Colonic mucosa (tissue), 4 donors: Measurements from ENCODE around the gene SMPD4. TPM values are rescaled to one million over a fixed set of nuclear protein-coding genes. Genes with fewer than 3 reads are reported as not detected.
"Not testable (repeated sequence)": the region's sequence is repeated elsewhere in the genome, so short reads cannot be mapped to it uniquely, and the experiment has no call there.

Experiments used
- DNase-seq: peaks from one replicate; pipeline ENCODE4 v3.0.0-alpha.2; 2020
- H3K27ac ChIP-seq: fragments of 200-600 bp; one replicate; pipeline ENCODE4 v1.8.0; 2021
- H3K27me3 ChIP-seq: fragments of 200-600 bp; one replicate; pipeline ENCODE4 v1.8.0; 2021
- H3K36me3 ChIP-seq: fragments of 200-600 bp; one replicate; pipeline ENCODE4 v1.8.0; 2021
- H3K4me1 ChIP-seq: fragments of 200-600 bp; one replicate; pipeline ENCODE4 v1.8.0; 2021; ENCODE audit warnings: mild to moderate bottlenecking
- H3K4me3 ChIP-seq: fragments of 200-600 bp; one replicate; pipeline ENCODE4 v1.8.0; 2021
- H3K9ac ChIP-seq, 2 donors: one replicate each; pipeline ENCODE4 v1.7.0; 2013; ENCODE audit warnings: control low read depth in 2 of 2, low read depth in 2 of 2, low read length in 2 of 2
- H3K9me3 ChIP-seq: fragments of 200-600 bp; one replicate; pipeline ENCODE4 v1.8.0; 2021
- intact Hi-C: fragments of 100-400 bp; cut with DNase I; formaldehyde crosslinking; loops from one replicate; pipeline ENCODE4 v1.14.1; 2022
- total RNA-seq, 2 donors: library from RNA; stranded (reverse); fragmentation: NEBNext Ultra II Directional in 1 of 2; extraction: Animal tissue kit (Norgen Biotek cat#: 25700) in 1 of 2; gene quantifications; one replicate each; pipeline ENCODE4 v1.2.1, GENCODE V29; 2021
- TF ChIP-seq, protein P1 (sequence below): fragments of 200-600 bp; IDR thresholded peaks from one replicate; pipeline ENCODE4 v1.8.0; 2022; ENCODE audit warnings: antibody characterized with exemption, mild to moderate bottlenecking
- donor health status: healthy.
- donor health status: DM: no; HTN: no; CAD: no.
- donor health status: DM: no; HTN: no; CAD: no.

SMPD4 gene
- total RNA-seq, 2 donors from 2014 or later, result 32.4 to 73.0 TPM

DNA sequence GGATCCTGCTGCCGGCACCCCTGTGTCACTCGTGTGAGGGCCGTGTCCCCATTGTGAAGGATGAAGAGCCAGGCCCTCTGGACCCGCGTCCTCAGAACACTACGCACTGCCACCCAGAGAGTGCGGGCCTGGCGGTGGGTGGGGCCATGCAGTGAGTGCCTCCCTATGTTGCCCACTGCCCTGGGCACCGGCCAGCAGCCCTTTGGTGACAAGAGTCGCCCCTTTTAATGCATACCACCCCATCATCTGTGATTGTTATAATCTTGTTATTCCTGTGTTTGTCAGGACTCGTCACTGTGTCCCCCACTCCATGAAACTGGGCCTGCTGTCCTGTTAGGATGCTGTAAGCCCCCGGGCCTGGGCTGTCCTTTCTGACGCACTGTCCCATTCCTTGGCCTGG is 43.1 kb downstream of the SMPD4 start:
- H3K4me1 ChIP-seq, H3K27me3 ChIP-seq, H3K9me3 ChIP-seq, H3K4me3 ChIP-seq, H3K27ac ChIP-seq, intact Hi-C loops, H3K9ac ChIP-seq, H3K36me3 ChIP-seq, DNase-seq: not testable (repeated sequence)

DNA sequence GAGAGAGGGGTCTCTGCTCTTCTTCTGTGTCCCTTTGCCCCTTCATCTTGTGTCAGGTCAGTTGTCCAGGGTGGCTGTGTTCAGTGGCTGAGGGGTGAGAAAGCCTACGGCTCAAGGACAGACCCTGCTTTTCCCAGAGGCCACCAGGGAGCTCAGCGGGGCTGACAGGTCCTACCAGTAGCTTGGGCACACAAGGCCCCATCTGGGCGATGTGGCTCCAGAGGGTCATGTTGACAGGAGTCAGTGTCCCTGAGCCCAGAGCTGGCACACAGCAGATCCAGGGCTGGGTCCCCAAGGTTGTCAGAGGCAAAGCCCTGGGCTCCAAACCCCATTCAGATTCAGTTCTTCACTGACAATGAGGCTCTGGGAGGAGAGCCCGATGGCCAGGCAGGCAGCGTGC is 44.3 kb downstream of the SMPD4 start:
- H3K27ac ChIP-seq, H3K4me3 ChIP-seq, H3K9me3 ChIP-seq, H3K9ac ChIP-seq, H3K4me1 ChIP-seq, H3K36me3 ChIP-seq, DNase-seq, H3K27me3 ChIP-seq, intact Hi-C loops: not testable (repeated sequence)

DNA sequence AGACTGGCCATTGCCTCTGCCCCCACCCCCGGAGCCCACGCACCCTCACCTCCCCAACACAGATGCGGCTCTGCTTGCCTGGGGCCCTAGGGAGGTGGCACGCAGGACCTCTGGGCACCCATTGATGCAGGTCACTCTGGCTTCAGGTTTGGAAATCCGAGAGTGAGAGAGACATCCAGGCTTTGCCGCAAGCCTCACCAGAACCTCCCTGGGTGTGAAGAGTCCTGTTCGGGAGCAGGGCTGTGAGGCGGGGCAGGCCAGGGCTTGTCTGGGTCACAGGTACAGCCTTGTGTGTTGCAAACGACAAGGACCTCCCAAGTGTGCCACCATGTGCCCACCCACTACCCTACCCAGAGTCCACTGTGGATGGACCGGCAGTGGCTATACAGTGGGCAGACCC is 44.9 kb downstream of the SMPD4 start:
- H3K9ac ChIP-seq, H3K36me3 ChIP-seq, H3K27me3 ChIP-seq, H3K4me3 ChIP-seq, H3K4me1 ChIP-seq, H3K9me3 ChIP-seq, intact Hi-C loops, H3K27ac ChIP-seq, DNase-seq: not testable (repeated sequence)

DNA sequence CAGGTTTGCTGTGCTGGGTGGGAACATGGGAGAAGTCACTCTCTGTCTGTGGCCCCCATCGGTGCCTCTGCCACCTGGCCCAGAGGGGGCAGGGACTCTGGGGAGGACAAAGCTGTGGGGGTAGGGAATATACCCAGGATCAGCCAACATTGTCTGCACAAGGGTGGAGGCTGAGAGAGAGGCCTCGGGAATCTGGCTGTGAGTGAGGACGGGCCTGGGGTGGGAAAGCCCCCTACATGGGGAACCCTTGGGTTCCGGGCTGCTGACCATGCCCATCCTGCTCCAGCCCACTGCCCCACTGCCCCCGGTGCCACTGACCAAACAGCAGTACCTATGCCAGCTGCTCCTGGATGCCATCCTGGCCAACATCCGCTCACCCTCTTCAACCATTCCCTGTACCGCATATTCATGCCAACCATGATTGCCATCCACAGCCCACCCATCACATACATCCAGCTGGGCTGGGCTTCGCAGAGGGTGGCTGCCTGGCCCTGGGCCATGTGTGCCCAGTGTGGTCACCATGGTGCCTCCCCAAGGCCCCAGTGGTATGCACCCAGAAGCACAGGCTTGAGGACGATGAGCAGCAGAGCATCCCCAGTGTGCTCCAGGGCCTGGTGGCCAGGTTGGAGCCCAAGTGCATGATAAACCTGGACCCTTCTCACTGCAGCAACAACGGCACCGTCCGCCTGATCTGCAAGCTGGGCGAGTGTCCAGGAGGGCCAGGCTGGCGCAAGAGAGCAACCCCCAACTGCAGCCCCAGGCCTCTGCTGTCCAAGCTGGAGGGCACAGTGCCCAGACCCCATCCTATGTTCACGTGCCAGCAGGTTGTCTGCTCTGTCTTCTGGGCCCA is 45.5 kb downstream of the SMPD4 start:
- intact Hi-C loops, result no loop called here
- no peaks in the 10 kb centered on the region for H3K9me3 ChIP-seq
- no peaks in the 10 kb centered on the region for H3K27me3 ChIP-seq
- TF ChIP-seq, protein P1, sequence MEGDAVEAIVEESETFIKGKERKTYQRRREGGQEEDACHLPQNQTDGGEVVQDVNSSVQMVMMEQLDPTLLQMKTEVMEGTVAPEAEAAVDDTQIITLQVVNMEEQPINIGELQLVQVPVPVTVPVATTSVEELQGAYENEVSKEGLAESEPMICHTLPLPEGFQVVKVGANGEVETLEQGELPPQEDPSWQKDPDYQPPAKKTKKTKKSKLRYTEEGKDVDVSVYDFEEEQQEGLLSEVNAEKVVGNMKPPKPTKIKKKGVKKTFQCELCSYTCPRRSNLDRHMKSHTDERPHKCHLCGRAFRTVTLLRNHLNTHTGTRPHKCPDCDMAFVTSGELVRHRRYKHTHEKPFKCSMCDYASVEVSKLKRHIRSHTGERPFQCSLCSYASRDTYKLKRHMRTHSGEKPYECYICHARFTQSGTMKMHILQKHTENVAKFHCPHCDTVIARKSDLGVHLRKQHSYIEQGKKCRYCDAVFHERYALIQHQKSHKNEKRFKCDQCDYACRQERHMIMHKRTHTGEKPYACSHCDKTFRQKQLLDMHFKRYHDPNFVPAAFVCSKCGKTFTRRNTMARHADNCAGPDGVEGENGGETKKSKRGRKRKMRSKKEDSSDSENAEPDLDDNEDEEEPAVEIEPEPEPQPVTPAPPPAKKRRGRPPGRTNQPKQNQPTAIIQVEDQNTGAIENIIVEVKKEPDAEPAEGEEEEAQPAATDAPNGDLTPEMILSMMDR, result no peak
- no peak overlapping the region for H3K4me3 ChIP-seq
- no peak overlapping the region for H3K27ac ChIP-seq
- DNase-seq, result no peak
- no peaks in the 10 kb centered on the region for H3K36me3 ChIP-seq
- no peak overlapping the region for H3K9ac ChIP-seq
- H3K4me1 ChIP-seq, result no peaks in the 10 kb centered on the region

DNA sequence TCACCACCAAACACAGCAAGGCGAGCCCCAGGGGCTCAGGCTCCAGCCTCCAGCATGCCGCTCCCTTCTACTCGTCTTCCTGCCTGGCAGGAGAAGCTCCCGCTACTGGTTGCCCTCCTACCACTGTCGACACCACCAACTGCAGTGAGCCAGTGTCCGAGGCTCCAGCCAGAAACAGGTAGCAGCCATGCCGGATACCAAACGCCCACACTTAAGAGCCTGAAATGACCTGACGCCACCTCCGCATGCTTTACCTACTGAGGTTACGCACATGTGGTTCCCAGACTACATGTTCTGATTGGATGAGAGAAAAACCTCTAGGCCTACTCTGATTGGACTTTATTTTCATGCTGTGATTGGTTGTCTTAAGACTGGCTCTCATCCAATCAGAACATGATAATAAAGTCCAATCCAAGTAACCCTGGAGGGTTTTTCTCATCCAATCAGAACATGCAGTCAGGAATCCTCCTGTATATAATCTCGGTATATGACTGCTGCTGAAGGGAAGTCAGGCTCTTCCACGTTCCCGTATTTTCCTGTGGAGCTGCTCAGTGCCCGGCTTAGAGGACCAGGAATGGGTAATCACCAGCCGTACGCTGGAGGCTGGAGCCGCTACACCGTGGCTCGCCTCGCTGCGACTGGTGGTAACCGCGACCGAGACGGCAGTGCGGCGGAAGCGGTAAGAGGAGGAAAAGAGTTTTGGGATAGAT is 52.1 kb downstream of the SMPD4 start, which contains the start of gene POTEF:
Gene POTEF (minus strand): TSS at position 103 of the 710 bp plus-strand sequence. CDS start 8,707 bp downstream, outside the sequence.
- H3K9me3 ChIP-seq, H3K36me3 ChIP-seq, H3K27ac ChIP-seq, intact Hi-C loops, DNase-seq, H3K9ac ChIP-seq, H3K4me1 ChIP-seq, H3K27me3 ChIP-seq, H3K4me3 ChIP-seq: not testable (repeated sequence)

DNA sequence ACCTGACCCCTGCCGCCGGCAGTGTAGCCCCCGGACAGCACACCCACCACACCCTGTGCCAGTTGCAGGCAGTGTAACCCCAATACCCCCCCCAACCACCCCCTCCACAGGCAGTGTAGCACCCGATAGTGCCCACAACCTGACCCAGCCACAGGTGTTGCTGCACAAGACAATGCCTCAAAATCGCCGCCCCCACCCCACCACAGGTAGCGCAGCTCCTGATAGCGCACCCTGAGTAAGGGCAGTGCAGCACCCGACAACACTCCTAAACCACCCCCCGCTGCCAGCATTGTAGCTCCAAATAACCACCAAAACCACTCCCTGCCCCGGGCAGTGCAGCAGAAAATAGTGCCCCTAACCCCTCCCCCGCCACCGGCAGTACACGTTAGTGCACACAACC is 52.9 kb downstream of the SMPD4 start:
- H3K4me1 ChIP-seq, DNase-seq, H3K27me3 ChIP-seq: not testable (repeated sequence)

DNA sequence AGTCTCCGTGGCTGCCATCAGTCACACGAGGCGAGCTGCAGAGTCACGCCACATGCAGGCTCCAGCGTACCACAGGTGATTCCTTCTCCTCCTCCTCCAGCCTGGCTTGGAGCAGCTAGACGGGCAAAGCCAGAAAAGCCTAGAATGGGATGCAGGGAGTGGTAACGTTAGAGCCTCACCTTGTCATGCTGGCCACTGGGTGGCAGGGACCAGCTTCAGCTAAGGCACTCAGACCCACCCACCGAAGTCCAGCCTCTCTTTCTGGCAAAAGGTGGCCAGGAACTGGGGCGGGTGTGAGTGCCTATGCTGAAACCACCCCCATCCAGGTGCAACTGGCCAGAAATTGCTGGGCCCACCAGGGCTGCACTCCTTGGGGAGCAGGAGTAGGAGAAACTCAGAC is 53.7 kb downstream of the SMPD4 start:
- H3K9me3 ChIP-seq, H3K27ac ChIP-seq, H3K27me3 ChIP-seq, H3K9ac ChIP-seq, DNase-seq, intact Hi-C loops, H3K36me3 ChIP-seq, H3K4me1 ChIP-seq, H3K4me3 ChIP-seq: not testable (repeated sequence)

More for the DNA sequence above, 52.9 kb downstream of the SMPD4 start:
- H3K36me3 ChIP-seq, H3K4me3 ChIP-seq, H3K9me3 ChIP-seq, intact Hi-C loops, H3K9ac ChIP-seq, H3K27ac ChIP-seq: not testable (repeated sequence)

DNA sequence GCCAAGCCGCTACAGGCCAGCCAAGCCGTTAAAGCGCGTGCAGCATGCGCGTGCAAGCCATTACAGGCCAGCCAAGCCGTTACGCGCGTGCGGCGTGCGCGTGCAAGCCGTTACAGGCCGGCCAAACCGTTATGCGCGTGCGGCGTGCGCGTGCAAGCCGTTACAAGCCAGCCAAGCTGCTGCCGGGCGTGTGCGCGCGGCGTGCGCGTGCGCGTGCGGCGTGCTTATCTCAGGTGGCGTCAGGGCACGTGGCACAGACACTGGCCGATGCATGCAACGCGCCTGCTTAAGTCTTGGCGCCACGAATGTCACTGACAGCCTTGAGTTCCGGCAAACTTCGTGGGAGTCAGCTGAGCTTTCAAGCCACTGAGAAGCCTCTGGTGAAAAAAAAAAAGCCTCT is 60.5 kb downstream of the SMPD4 start:
- H3K27me3 ChIP-seq, intact Hi-C loops, H3K4me3 ChIP-seq, H3K9ac ChIP-seq, H3K36me3 ChIP-seq, H3K4me1 ChIP-seq, H3K27ac ChIP-seq, H3K9me3 ChIP-seq, DNase-seq: not testable (repeated sequence)

DNA sequence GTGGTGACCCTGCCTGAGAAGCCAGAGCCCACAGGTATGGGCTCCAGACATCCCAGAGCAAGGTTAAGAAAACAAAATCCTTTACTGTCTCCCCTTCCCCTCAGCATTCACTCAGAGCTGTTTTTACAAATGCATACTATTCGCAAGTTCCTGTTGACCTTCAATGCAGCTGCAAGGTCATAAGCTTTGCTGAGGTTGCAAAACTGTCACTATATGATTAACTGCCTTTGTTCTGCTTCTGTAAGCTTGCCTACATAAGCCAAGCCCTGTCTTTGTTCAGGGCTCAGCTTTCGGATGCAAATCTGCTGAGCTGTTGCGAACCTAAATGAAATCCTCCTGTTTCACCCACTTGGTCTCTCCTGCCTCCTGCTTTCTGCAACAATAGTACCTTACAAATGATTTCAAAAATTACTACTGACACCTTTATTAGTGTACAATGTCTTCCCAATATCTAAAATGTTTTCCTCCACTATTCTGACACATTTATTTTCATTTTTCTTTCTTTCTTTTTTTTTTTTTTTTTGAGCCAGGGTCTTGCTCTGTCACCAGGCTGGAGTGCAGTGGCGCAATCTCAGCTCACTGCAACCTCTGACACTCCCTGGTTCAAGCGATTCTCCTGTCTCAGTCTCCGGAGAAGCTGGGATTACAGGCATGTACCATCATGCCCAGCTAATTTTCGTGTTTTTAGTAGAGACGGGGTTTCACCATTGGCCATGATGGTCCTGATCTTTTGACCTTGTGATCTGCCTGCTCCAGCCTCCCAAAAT is 78.6 kb downstream of the SMPD4 start:
- intact Hi-C loops, DNase-seq, H3K9ac ChIP-seq, H3K4me1 ChIP-seq, H3K36me3 ChIP-seq, H3K27me3 ChIP-seq, H3K27ac ChIP-seq, H3K4me3 ChIP-seq, H3K9me3 ChIP-seq: not testable (repeated sequence)
